Measurements from ENCODE around the gene DGLUCY. TPM values are rescaled to one million over a fixed set of nuclear protein-coding genes. Genes with fewer than 3 reads are reported as not detected.

DGLUCY gene
- total and polyA plus RNA-seq, 2 donors (not counting 1 experiment from before 2014, with no cell fraction given), result 91.5 to 103 TPM

DNA sequence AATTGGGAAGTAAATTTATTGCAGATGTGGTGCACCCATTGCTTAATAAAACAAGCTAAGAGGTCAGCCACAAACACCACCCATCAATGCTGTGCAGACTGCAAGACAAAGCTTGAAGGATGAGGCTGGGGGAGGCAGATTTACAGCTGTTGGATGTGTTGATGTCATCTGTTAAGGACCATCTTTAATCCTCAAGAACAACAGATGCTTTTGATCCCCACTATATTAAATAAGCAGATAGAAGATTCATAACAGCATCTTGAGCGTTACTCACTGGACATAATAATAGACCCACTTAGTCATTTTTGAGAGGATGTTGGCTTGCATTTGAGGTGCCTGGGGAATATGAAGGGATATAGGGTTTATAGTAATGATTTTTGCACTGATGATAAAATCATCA lies 71.8 kb downstream of the DGLUCY start:
- Mint-ChIP-seq H3K9me3 (ENCODE audit: insufficient read depth) (no peaks in the 10 kb centered on the region), H3K27me3 (no peaks in the 10 kb centered on the region), H3K4me1 (no peaks in the 10 kb centered on the region), H3K4me3 (no peak overlapping the region), H3K27ac (no peak overlapping the region)
- no CpG with 5 or more reads among the region's 1 CpG for WGBS (ENCODE audit: insufficient coverage)
- no peaks in the 10 kb centered on the region for H3K27me3 ChIP-seq (replicated peaks in 1 of 4; ENCODE audit: control extremely low read depth in 1 of 4, control insufficient read depth in 3 of 4, insufficient read depth in 4 of 4, low read length in 3 of 4)
- H3K4me1 ChIP-seq (ENCODE audit: control insufficient read depth in 2 of 2, insufficient read depth in 2 of 2, low read length in 2 of 2), result no peaks in the 10 kb centered on the region
- ATAC-seq (ENCODE audit: low read depth) (no peak), DNase-seq (no peak)
- H3K27ac ChIP-seq (ENCODE audit: low read length in 2 of 2), result no peak overlapping the region
- no peak overlapping the region for H3K4me2 ChIP-seq (replicated peaks; ENCODE audit: low read depth, low read length, poor library complexity, severe bottlenecking)
- POLR2A ChIA-PET, result interaction anchor here (1.2 kb wide), 1 partner anchor 125 kb away, joined by 7 read pairs; the partner anchor contains the start of gene RPS6KA5
- peaks cover 0 to 70% of the 10 kb centered on the region in 2 experiments for H3K36me3 ChIP-seq (replicated peaks in 1 of 2; ENCODE audit: control extremely low read depth in 1 of 2, control insufficient read depth in 1 of 2, extremely low read depth in 1 of 2, insufficient read depth in 2 of 2, low read length in 1 of 2)
- no peaks in the 10 kb centered on the region for H3K9me3 ChIP-seq (ENCODE audit: control extremely low read depth in 1 of 3, control insufficient read depth in 2 of 3, insufficient read depth in 1 of 3, low read length in 2 of 3)
- CTCF ChIA-PET, result interaction anchor here (0.6 to 1.5 kb wide), 5 partner anchors 8 to 283 kb away, joined by 3 to 6 read pairs (median 3); no protein-coding TSS in a partner anchor
- no peak for TF ChIP-seq EZH2 (IDR thresholded peaks at IDR 0.05; ENCODE audit: borderline replicate concordance, insufficient read depth, low read depth, low read length, poor library complexity, severe bottlenecking)
- H4K20me1 ChIP-seq (ENCODE audit: control insufficient read depth, insufficient read depth, low read length, poor library complexity, severe bottlenecking), result peaks cover 5% of the 10 kb centered on the region
- peaks cover 7% of the 10 kb centered on the region for H3K79me2 ChIP-seq (ENCODE audit: control insufficient read depth, insufficient read depth, low read length)
- H2AFZ ChIP-seq (ENCODE audit: insufficient read depth, low read depth, low read length, poor library complexity, severe bottlenecking), result no peak overlapping the region
- H3K9ac ChIP-seq (ENCODE audit: low read length), result no peak overlapping the region
- intact Hi-C loops (cut with micrococcal nuclease), result no loop called here
- no peak overlapping the region for H3K4me3 ChIP-seq (ENCODE audit: control extremely low read depth in 1 of 5, extremely low read depth in 1 of 5, insufficient read depth in 1 of 5, low read depth in 2 of 5, low read length in 4 of 5)

DNA sequence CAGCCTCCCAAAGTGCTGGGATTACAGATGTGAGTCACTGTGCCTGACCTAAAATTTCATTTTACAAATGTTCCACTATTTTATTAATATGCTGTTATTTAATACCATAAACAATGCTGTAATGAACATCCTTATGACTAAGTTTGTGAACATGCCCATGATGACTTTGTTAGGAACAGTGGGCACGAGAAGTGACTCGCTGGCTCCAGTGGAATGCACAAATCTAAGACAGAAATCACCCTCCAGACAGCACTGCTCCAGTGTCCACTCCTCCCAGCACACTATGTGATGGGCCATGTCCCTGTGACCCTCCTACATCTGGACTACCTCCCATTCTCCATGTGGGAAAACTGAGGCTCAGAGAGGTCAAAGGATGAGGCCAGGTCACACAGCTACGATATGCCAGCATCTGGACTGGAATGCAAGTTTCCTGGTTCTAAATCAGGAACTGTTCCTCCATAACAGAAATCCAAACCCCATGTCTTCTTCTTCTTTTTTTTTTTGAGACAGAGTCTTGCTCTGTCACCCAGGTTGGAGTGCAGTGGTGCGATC lies 72.7 kb downstream of the DGLUCY start:
- no peaks in the 10 kb centered on the region for H3K9me3 ChIP-seq (ENCODE audit: control extremely low read depth in 1 of 3, control insufficient read depth in 2 of 3, insufficient read depth in 1 of 3, low read length in 2 of 3)
- DNase-seq (no peak), ATAC-seq (ENCODE audit: low read depth) (no peak)
- no peak overlapping the region for H3K9ac ChIP-seq (ENCODE audit: low read length)
- H3K27ac ChIP-seq (ENCODE audit: low read length in 2 of 2), result no peak overlapping the region
- H3K4me1 Mint-ChIP-seq, result no peaks in the 10 kb centered on the region
- H3K79me2 ChIP-seq (ENCODE audit: control insufficient read depth, insufficient read depth, low read length), result peaks cover 7% of the 10 kb centered on the region
- H3K27me3 ChIP-seq (replicated peaks in 1 of 4; ENCODE audit: control extremely low read depth in 1 of 4, control insufficient read depth in 3 of 4, insufficient read depth in 4 of 4, low read length in 3 of 4), result no peaks in the 10 kb centered on the region
- no peaks in the 10 kb centered on the region for H3K27me3 Mint-ChIP-seq
- H3K9me3 Mint-ChIP-seq (ENCODE audit: insufficient read depth), result no peaks in the 10 kb centered on the region
- ChIA-PET CTCF (interaction anchor here (1.5 to 2.4 kb wide), 2 partner anchors 10 to 13 kb away, joined by 6 read pairs; no protein-coding TSS in a partner anchor), POLR2A (no interaction called here)
- H3K4me2 ChIP-seq (replicated peaks; ENCODE audit: low read depth, low read length, poor library complexity, severe bottlenecking), result no peak overlapping the region
- peaks cover 0 to 72% of the 10 kb centered on the region in 2 experiments for H3K36me3 ChIP-seq (replicated peaks in 1 of 2; ENCODE audit: control extremely low read depth in 1 of 2, control insufficient read depth in 1 of 2, extremely low read depth in 1 of 2, insufficient read depth in 2 of 2, low read length in 1 of 2)
- intact Hi-C loops (cut with micrococcal nuclease), result no loop called here
- H3K4me3 Mint-ChIP-seq, result no peak overlapping the region
- peaks cover 5% of the 10 kb centered on the region for H4K20me1 ChIP-seq (ENCODE audit: control insufficient read depth, insufficient read depth, low read length, poor library complexity, severe bottlenecking)
- no peaks in the 10 kb centered on the region for H3K4me1 ChIP-seq (ENCODE audit: control insufficient read depth in 2 of 2, insufficient read depth in 2 of 2, low read length in 2 of 2)
- no peak overlapping the region for H3K4me3 ChIP-seq (ENCODE audit: control extremely low read depth in 1 of 5, extremely low read depth in 1 of 5, insufficient read depth in 1 of 5, low read depth in 2 of 5, low read length in 4 of 5)
- 100% methylated on average over 3 of the region's 4 CpGs for WGBS (ENCODE audit: insufficient coverage)
- H2AFZ ChIP-seq (ENCODE audit: insufficient read depth, low read depth, low read length, poor library complexity, severe bottlenecking), result no peak overlapping the region
- TF ChIP-seq, protein P1, sequence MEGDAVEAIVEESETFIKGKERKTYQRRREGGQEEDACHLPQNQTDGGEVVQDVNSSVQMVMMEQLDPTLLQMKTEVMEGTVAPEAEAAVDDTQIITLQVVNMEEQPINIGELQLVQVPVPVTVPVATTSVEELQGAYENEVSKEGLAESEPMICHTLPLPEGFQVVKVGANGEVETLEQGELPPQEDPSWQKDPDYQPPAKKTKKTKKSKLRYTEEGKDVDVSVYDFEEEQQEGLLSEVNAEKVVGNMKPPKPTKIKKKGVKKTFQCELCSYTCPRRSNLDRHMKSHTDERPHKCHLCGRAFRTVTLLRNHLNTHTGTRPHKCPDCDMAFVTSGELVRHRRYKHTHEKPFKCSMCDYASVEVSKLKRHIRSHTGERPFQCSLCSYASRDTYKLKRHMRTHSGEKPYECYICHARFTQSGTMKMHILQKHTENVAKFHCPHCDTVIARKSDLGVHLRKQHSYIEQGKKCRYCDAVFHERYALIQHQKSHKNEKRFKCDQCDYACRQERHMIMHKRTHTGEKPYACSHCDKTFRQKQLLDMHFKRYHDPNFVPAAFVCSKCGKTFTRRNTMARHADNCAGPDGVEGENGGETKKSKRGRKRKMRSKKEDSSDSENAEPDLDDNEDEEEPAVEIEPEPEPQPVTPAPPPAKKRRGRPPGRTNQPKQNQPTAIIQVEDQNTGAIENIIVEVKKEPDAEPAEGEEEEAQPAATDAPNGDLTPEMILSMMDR (IDR thresholded peaks at IDR 0.05), result no peak
- no peak for TF ChIP-seq EZH2 (IDR thresholded peaks at IDR 0.05; ENCODE audit: borderline replicate concordance, insufficient read depth, low read depth, low read length, poor library complexity, severe bottlenecking)
- no peak overlapping the region for H3K27ac Mint-ChIP-seq
